ENCODE results near the gene MCM10.
"Not testable (repeated sequence)": the region's sequence is repeated elsewhere in the genome, so short reads cannot be mapped to it uniquely, and the experiment has no call there.

The MCM10 gene

DNA sequence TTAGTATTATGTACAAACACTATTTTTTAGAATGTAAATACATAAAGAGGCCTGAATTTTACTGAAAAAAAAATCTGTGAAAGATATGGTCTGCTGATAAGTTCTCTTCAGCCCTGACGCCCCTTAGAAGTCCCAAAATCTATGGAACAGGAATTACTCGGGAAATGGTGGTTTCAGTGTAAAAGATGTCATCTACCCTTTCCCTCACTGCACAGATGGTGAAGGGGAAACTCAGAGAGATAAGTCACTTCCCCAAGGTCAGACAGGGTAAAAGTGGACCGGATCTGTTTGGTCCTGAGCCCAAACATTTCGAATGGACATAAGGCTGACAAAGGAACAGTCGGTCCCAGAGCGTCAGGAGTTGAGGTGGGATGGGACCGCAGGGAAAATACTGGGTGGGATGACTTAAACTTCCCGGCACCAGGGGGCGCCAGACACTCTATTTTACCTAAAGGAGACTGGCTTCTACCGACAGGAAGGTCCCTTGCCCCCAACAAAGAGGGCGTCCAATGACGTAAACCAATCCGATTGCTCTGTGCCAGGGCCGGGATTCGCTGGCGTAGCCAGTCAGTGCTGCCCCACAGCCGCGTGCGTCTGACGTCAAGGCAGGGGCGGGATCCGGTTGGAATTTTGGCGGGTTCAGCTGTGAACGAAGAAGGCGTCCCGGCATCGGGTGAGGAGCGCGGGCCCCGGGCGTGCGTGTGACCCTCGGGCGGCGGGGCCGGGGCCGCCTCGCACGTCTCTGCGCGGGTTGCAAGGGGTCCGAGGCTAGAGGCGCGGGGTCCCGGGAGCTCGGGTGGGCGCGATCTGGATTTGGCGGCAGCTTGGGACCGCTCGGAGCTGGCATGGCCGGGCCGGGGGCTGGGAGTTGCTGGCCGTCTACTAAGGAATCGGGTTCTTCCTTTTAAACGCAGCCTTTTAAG lies at the start of gene MCM10:
TSS of gene MCM10 (plus strand) at position 625 of the 923 bp plus-strand sequence. CDS start 2,645 bp downstream, outside the sequence.
- peak; percentile 99 for DNase-seq

GRCh38 chr10:13113544-13113943 lies 47.8 kb upstream of the MCM10 start:
- DNase-seq: no peak

DNA sequence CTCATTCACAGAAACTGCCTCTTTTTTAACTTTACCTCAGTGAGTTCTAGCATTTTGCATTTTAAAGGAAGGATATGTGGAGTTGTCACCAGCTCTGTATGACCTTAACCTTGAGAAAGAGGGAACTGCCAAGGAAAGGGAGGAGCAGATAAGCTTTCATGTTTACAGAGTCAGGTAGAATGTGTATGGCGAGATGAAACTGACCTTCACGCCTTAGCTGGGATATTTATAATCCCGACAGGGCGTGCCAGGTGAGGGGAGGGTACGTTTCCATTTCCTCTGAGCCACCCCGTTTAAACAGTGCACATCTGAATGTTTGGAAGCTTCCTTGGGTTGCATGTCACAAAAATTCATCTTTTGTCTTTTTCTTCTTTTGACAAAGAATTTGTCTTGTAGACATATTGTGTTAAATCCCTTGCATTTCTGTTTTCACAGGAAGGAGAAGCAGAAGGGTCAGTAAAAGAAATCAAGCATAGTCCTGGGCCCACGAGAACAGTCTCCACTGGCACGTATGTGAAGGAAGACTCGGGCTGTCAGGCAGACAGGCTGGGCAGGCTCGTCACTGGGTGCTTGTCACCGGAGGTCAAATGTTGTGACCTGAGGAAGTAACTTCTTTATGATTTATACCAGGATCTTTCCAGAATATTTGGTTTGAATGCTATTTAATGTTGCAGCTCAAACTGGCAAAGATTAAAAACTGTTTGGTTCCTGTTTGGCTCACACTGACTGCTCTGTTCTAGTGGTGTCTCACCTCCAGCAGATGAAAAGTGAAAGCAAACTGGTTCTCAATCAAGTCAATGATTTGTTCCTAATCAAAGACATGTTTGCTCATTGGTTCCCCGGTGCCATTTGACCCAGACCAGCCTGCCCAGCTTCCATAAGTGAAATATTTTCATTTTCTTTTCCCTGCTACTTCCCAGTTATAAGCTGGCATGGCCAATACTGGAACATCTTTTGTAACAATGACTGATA lies 45.2 kb upstream of the MCM10 start:
- DNase-seq: peak; percentile 17

DNA sequence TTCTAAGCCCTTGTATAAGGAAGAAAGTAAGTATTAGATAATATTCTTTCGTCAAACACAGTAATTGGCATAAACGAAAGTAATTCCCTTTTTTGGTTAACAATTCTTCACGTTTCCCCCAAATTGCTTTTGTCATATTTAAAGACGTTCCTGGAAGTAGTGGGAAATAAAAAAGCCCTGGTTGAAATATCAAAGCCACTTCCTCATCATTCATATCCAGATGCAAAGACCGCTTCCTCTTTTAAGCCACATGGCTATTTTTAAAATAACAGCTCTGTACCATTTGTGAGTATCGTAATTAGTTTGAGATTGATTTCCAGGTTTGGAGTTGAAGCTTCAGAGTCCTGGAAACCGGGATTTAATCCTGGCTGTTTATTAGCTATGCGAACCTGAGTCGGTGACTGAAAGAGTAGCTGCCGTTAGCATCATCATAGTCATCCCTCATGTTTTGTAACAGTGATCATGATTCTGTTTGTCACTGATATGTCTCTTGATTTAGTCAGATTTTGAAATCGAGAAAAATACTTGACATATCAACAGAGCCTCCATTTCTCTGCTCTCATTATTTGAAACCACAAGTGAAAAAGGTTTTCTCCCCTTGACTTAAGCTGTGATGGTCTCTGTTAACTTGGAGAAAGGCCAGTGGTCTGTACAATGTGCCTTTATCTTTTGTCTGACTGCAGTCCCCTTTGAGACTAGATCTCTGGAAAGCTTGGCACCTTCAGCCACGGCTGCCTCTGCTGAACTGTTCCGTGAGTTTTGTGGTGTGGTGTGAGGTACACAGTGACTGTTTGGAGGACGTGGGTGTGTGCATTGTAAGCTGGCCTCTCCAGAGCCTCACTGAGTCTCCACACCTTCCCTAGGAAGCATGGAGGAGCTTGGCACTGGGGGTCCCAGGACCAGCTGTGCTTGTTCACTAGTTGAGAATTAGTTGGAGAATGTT lies 43.2 kb upstream of the MCM10 start:
- DNase-seq: peak; percentile 4

- no peak for DNase-seq
These were observed 42.5 kb upstream of the MCM10 start for GRCh38 chr10:13118784-13119410.

- DNase-seq: no peak
These were observed 40.4 kb upstream of the MCM10 start for GRCh38 chr10:13120786-13121499.

GRCh38 chr10:13121500-13121854 lies 39.9 kb upstream of the MCM10 start:
- DNase-seq: no peak

DNA sequence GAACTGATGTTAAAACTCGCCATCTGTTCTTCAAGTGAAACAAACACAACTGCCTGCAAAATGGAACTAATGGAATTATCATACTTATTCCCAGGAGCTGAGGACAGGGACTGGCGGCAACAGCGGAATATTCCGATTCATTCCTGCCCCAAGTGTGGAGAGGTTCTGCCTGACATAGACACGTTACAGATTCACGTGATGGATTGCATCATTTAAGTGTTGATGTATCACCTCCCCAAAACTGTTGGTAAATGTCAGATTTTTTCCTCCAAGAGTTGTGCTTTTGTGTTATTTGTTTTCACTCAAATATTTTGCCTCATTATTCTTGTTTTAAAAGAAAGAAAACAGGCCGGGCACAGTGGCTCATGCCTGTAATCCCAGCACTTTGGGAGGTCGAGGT lies 24.7 kb upstream of the MCM10 start:
- DNase-seq: no peak

GRCh38 chr10:13139150-13139549 lies 22.2 kb upstream of the MCM10 start:
- DNase-seq: no peak

GRCh38 chr10:13139676-13140075 lies 21.7 kb upstream of the MCM10 start:
- DNase-seq: no peak

- no peak for DNase-seq
These were observed 20.6 kb upstream of the MCM10 start for GRCh38 chr10:13140627-13141190.

- DNase-seq: no peak
These were observed 17.6 kb upstream of the MCM10 start for GRCh38 chr10:13143766-13144165.

DNA sequence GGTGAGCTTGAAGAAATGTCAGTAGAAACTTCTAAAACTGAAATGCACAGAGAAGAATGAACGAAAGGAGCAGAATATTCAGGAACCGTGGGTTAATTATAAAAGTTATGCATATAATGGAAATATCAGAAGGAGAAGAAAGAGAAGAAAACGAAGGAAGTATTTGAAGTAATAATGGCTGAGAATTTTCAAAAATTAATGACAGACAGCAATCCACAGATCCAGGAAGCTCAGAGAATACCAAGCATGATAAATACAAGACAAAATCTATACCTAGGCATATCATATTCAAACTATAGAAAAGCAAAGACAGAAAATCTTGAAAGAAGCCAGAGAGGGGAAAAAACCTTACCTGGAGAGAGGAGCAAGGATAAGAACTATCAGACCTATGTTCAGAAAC lies 16.5 kb upstream of the MCM10 start:
- no peak for DNase-seq

GRCh38 chr10:13146379-13146778 lies 15.0 kb upstream of the MCM10 start:
- DNase-seq: no peak

GRCh38 chr10:13147161-13147560 lies 14.2 kb upstream of the MCM10 start:
- no peak for DNase-seq

- DNase-seq: no peak
These were observed 9.1 kb upstream of the MCM10 start for GRCh38 chr10:13152296-13152695.

DNA sequence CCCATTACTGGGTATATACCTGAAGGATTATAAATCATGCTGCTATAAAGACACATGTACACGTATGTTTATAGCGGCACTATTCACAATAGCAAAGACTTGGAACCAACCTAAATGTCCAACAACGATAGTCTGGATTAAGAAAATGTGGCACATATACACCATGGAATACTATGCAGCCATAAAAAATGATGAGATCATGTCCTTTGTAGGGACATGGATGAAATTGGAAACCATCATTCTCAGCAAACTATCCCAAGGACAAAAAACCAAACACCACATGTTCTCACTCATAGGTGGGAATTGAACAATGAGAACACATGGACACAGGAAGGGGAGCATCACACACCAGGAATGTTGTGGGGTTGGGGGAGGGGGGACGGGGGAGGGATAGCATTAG lies 5.5 kb upstream of the MCM10 start:
- not testable (repeated sequence) for DNase-seq

- peak; percentile 11 for DNase-seq
These were observed 3.0 kb upstream of the MCM10 start for GRCh38 chr10:13158401-13158800.

GRCh38 chr10:13161857-13162271 lies 506 bp downstream of the MCM10 start:
- peak; percentile 45 for DNase-seq

DNA sequence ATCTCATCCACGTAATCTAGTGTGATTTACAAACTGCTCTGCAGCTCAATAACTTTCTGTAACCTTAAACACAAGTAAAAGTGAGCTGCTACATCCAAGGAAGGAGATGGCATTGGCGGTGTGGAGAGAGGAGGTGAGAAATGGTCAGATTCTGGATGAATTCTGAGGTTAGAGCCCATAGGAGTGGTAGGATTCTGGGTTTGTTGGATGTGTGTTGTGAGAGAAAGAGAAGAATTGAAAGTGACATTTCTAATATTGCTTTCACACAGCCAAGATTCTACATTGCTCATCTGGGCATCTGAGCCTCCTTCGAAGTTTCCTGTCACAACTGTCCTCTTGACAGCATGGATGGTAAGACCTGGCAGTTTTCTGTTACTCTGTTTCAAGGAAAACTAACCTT lies 2.5 kb downstream of the MCM10 start:
- no peak for DNase-seq

DNA sequence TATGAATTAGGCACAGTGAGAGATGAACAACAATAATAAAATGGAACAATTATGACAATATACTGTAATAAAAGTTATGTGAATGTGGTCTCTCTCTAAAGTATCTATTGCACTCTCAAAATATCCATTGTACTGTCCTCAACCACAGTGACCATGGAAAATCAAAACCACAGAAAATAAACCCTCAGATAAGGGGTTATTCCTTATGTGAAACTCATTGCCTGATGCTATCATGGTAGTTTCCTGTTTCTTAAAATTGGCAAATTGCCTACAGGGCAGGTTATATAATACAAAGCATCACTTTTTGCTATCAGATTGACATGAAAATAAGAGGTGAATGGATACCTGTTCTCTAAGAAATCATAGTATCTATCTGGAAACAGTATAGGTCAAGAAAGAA lies 3.8 kb downstream of the MCM10 start:
- no peak for DNase-seq
